ENCODE data around the gene TANK. TPM values are rescaled to one million over a fixed set of nuclear protein-coding genes. Genes with fewer than 3 reads are reported as not detected.
"Not testable (repeated sequence)": the region's sequence is repeated elsewhere in the genome, so short reads cannot be mapped to it uniquely, and the experiment has no call there.

The TANK gene
- total and polyA plus RNA-seq, 2 donors: 50.4 to 57.7 TPM

DNA sequence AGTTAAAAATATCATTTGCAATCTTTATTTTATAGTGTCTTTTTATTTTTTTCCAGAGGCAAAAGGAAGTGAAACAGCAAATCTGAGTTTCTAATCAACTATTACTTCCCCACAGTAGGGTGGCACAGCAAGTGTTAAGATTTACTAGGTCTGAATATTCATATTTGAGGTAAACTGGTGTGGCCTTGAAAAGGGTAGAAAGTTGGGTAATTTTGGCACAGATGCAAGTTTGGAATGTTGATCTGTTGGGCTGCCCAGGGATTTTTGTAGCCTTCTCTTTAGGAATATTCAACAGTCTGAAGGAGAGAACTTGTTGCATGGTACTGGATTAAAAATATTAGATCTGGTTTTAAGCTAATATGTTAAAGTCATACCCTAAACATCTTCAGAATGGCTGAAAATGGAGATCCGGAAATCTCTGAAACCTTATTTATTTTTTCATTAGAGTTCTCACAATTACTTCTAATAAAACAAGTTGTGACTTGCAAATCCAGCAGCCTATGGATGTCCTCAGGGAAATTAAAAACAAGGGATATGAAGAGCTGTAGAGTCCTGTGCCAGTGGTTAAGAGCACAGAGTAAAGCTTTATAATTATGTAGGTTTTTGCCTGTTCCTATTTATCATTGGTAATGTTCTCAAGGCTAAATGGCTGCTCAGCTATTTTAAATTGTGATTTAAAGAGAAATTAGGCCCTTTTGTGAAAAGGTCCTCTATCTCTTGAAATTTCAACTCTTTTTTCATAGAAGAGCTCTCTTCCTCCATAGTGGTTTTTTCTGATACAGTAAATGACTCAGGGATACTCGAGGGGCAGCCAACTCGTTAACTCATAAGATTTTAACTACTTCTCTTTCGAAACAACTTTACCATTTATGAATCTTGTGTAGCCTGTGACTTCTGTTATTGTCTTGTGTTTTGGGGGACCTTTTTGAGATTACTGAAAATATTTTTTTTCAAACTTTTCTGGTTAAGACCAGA lies 11.0 kb downstream of the TANK start:
- no peak for DNase-seq (ENCODE audit: low read depth in 6 of 9, low spot score in 9 of 9)
- Histone ChIP-seq H3K27me3 (ENCODE audit: control insufficient read depth in 2 of 2, insufficient read depth in 1 of 2, low read length in 1 of 2) (no peaks in the 10 kb centered on the region), H3K36me3 (ENCODE audit: control insufficient read depth in 2 of 2, insufficient read depth in 2 of 2, low read length in 1 of 2) (peaks cover 0 to 12% of the 10 kb centered on the region in 2 donors), H3K27ac (ENCODE audit: low read depth in 1 of 2, low read length in 1 of 2) (no peak overlapping the region), H3K4me1 (ENCODE audit: control insufficient read depth in 2 of 2, insufficient read depth in 2 of 2, low read length in 2 of 2) (no peaks in the 10 kb centered on the region), H3K4me3 (ENCODE audit: low read length in 2 of 2) (no peak overlapping the region), H3K9me3 (ENCODE audit: control insufficient read depth in 2 of 2, insufficient read depth in 1 of 2, low read length in 1 of 2) (no peaks in the 10 kb centered on the region)
- WGBS: 87% methylated on average over 4 of the region's 4 CpGs

DNA sequence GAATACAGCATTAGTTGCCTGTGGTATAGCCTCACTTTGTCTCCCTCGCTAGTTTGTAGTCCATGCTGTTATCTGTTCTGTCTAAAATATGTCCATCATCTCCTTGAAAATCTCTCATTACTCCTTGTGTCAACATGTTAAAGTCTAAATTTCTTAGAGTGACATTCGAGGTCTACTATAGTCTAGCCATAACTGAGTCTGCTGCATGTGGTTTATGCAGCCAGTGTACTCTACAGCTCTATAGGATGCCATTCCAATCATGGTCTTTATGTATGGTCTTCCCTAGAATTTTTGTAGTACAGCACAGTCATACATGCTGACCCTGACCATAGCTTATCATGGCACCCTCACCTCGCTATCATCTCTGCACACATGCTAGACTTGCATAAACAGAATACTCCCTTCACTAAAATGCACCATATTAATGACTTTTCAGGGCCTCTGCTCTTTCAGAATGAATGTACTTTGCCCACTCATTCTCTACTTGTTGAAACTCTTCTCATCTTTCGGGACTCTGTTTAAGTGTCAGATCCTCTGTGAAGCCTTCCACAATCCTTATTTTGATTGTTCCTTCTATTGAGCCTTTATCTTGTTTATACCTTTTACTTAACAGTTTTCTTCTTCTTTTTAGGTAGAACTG lies 12.8 kb downstream of the TANK start:
- Histone ChIP-seq H3K36me3 (ENCODE audit: control insufficient read depth in 2 of 2, insufficient read depth in 2 of 2, low read length in 1 of 2) (peaks cover 0 to 7% of the 10 kb centered on the region in 2 donors), H3K4me1 (ENCODE audit: control insufficient read depth in 2 of 2, insufficient read depth in 2 of 2, low read length in 2 of 2) (no peaks in the 10 kb centered on the region)

DNA sequence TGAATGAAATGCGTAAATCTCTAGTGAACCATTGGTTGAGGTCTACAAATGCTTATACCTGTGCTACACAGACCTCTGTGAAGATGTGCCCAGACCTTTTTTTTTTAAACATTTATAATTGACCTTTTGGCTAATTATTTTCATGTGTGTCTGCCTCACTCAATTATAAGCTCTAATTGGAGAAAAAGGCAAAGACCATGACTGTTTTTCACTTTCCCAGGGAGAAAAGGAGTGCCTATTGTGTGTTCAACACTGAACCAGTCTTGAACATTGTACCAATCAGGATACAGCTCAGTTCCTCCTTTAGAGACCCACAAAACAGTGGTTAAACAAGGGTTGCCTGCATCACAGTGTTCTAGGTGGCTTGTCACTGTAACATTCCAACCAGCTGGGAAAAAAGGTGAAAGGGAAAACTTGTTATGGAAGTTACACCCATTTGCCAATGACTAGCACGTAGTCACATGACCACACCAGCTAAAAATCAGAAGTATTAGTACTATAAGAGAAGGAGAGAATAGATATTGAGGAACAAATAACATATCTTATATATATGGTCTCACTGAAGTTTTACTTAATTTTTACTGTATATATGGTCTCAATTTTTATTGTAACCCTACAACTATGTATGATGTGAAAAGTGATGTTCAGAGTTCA lies 13.4 kb downstream of the TANK start:
- Histone ChIP-seq H3K36me3 (ENCODE audit: control insufficient read depth in 2 of 2, insufficient read depth in 2 of 2, low read length in 1 of 2) (peaks cover 0 to 7% of the 10 kb centered on the region in 2 donors), H3K9me3 (ENCODE audit: control insufficient read depth in 2 of 2, insufficient read depth in 1 of 2, low read length in 1 of 2) (no peaks in the 10 kb centered on the region), H3K4me3 (ENCODE audit: low read length in 2 of 2) (no peak overlapping the region), H3K4me1 (ENCODE audit: control insufficient read depth in 2 of 2, insufficient read depth in 2 of 2, low read length in 2 of 2) (no peaks in the 10 kb centered on the region), H3K27ac (ENCODE audit: low read depth in 1 of 2, low read length in 1 of 2) (no peak overlapping the region), H3K27me3 (ENCODE audit: control insufficient read depth in 2 of 2, insufficient read depth in 1 of 2, low read length in 1 of 2) (no peaks in the 10 kb centered on the region)
- over 99% methylated on average over 2 of the region's 2 CpGs for WGBS
- DNase-seq (ENCODE audit: low read depth in 6 of 9, low spot score in 9 of 9): no peak

More for the DNA sequence above, 12.8 kb downstream of the TANK start:
- no peak for DNase-seq (ENCODE audit: low read depth in 6 of 9, low spot score in 9 of 9)
- WGBS: 96% methylated on average over 4 of the region's 4 CpGs
- Histone ChIP-seq H3K27ac (ENCODE audit: low read depth in 1 of 2, low read length in 1 of 2) (no peak overlapping the region), H3K4me3 (ENCODE audit: low read length in 2 of 2) (no peak overlapping the region), H3K27me3 (ENCODE audit: control insufficient read depth in 2 of 2, insufficient read depth in 1 of 2, low read length in 1 of 2) (no peaks in the 10 kb centered on the region), H3K9me3 (ENCODE audit: control insufficient read depth in 2 of 2, insufficient read depth in 1 of 2, low read length in 1 of 2) (no peaks in the 10 kb centered on the region)

GRCh38 chr2:161177969-161178368 lies 17.7 kb downstream of the TANK start:
- H3K27ac ChIP-seq (ENCODE audit: low read depth in 1 of 2, low read length in 1 of 2): no peak overlapping the region
- H3K9me3 ChIP-seq (ENCODE audit: control insufficient read depth in 2 of 2, insufficient read depth in 1 of 2, low read length in 1 of 2): no peaks in the 10 kb centered on the region
- no peak overlapping the region for H3K4me3 ChIP-seq (ENCODE audit: low read length in 2 of 2)
- no peaks in the 10 kb centered on the region for H3K27me3 ChIP-seq (ENCODE audit: control insufficient read depth in 2 of 2, insufficient read depth in 1 of 2, low read length in 1 of 2)
- peaks cover 18 to 35% of the 10 kb centered on the region in 2 donors for H3K36me3 ChIP-seq (ENCODE audit: control insufficient read depth in 2 of 2, insufficient read depth in 2 of 2, low read length in 1 of 2)
- no peak for DNase-seq (ENCODE audit: low read depth in 6 of 9, low spot score in 9 of 9)
- no peaks in the 10 kb centered on the region for H3K4me1 ChIP-seq (ENCODE audit: control insufficient read depth in 2 of 2, insufficient read depth in 2 of 2, low read length in 2 of 2)
- WGBS: 59% methylated on average over 1 of the region's 1 CpG

GRCh38 chr2:161178756-161179155 lies 18.5 kb downstream of the TANK start:
- no peaks in the 10 kb centered on the region for H3K27me3 ChIP-seq (ENCODE audit: control insufficient read depth in 2 of 2, insufficient read depth in 1 of 2, low read length in 1 of 2)
- DNase-seq (ENCODE audit: low read depth in 6 of 9, low spot score in 9 of 9): no peak
- no peaks in the 10 kb centered on the region for H3K4me1 ChIP-seq (ENCODE audit: control insufficient read depth in 2 of 2, insufficient read depth in 2 of 2, low read length in 2 of 2)
- H3K27ac ChIP-seq (ENCODE audit: low read depth in 1 of 2, low read length in 1 of 2): no peak overlapping the region
- H3K4me3 ChIP-seq (ENCODE audit: low read length in 2 of 2): no peak overlapping the region
- H3K9me3 ChIP-seq (ENCODE audit: control insufficient read depth in 2 of 2, insufficient read depth in 1 of 2, low read length in 1 of 2): no peaks in the 10 kb centered on the region
- H3K36me3 ChIP-seq (ENCODE audit: control insufficient read depth in 2 of 2, insufficient read depth in 2 of 2, low read length in 1 of 2): peaks cover 18 to 36% of the 10 kb centered on the region in 2 donors
- WGBS: 94% methylated on average over 4 of the region's 4 CpGs

- H3K4me3 ChIP-seq (ENCODE audit: low read length in 2 of 2): no peak overlapping the region
Observed at GRCh38 chr2:161190050-161190449, 29.8 kb downstream of the TANK start.

GRCh38 chr2:161195602-161196001 lies 35.4 kb downstream of the TANK start:
- H3K27me3 ChIP-seq (ENCODE audit: control insufficient read depth in 2 of 2, insufficient read depth in 1 of 2, low read length in 1 of 2); H3K4me3 ChIP-seq (ENCODE audit: low read length in 2 of 2); DNase-seq (ENCODE audit: low read depth in 6 of 9, low spot score in 9 of 9); H3K4me1 ChIP-seq (ENCODE audit: control insufficient read depth in 2 of 2, insufficient read depth in 2 of 2, low read length in 2 of 2); H3K27ac ChIP-seq (ENCODE audit: low read depth in 1 of 2, low read length in 1 of 2); H3K9me3 ChIP-seq (ENCODE audit: control insufficient read depth in 2 of 2, insufficient read depth in 1 of 2, low read length in 1 of 2): not testable (repeated sequence)
- peaks cover 3 to 24% of the 10 kb centered on the region in 2 donors for H3K36me3 ChIP-seq (ENCODE audit: control insufficient read depth in 2 of 2, insufficient read depth in 2 of 2, low read length in 1 of 2)
- WGBS: 98% methylated on average over 4 of the region's 4 CpGs

More at GRCh38 chr2:161190050-161190449, 29.8 kb downstream of the TANK start:
- no peaks in the 10 kb centered on the region for H3K4me1 ChIP-seq (ENCODE audit: control insufficient read depth in 2 of 2, insufficient read depth in 2 of 2, low read length in 2 of 2)
- no peaks in the 10 kb centered on the region for H3K27me3 ChIP-seq (ENCODE audit: control insufficient read depth in 2 of 2, insufficient read depth in 1 of 2, low read length in 1 of 2)
- H3K36me3 ChIP-seq (ENCODE audit: control insufficient read depth in 2 of 2, insufficient read depth in 2 of 2, low read length in 1 of 2): peaks cover 3 to 15% of the 10 kb centered on the region in 2 donors
- DNase-seq (ENCODE audit: low read depth in 6 of 9, low spot score in 9 of 9): no peak
- no peak overlapping the region for H3K27ac ChIP-seq (ENCODE audit: low read depth in 1 of 2, low read length in 1 of 2)
- no peaks in the 10 kb centered on the region for H3K9me3 ChIP-seq (ENCODE audit: control insufficient read depth in 2 of 2, insufficient read depth in 1 of 2, low read length in 1 of 2)

DNA sequence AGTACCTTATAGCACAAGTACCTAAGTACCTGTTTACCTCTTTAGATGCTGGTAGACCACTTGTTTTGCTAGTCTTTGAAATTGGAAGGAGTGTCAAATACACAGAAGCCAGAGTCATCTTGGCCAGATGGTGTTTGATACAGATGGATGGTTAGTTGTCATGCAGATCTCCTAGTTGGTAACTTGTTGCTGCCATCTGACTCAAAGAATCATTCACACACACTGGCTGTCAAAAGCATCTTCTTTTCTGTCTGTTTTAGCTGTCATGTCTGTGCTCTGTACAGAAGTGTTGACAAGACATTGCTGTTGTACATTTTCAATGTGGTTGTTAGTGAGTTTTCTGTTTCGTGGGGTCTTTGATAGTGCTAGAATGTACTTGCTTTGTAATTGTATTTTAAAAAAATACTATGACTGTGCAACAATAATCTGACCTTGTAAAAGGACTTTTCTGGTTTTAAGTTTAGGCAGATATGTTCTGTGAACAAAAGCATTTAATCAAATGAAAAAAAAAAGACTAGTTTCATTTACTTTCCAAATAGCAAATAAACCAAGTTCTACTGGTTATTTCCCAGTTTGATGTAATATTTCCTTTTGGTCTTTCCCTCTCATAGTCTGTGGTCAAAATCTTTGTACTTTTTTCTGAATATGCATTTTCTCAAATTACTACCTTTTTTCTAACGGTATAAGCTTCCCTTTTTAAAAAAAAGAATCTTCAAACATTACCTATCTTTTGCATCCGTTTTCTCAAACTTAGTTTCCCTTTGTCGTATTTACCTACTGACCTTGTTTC lies 39.9 kb downstream of the TANK start:
- Histone ChIP-seq H3K4me1 (ENCODE audit: control insufficient read depth in 2 of 2, insufficient read depth in 2 of 2, low read length in 2 of 2) (no peaks in the 10 kb centered on the region), H3K4me3 (ENCODE audit: low read length in 2 of 2) (no peak overlapping the region), H3K36me3 (ENCODE audit: control insufficient read depth in 2 of 2, insufficient read depth in 2 of 2, low read length in 1 of 2) (peaks cover 7 to 26% of the 10 kb centered on the region in 2 donors), H3K27ac (ENCODE audit: low read depth in 1 of 2, low read length in 1 of 2) (no peak overlapping the region), H3K9me3 (ENCODE audit: control insufficient read depth in 2 of 2, insufficient read depth in 1 of 2, low read length in 1 of 2) (no peaks in the 10 kb centered on the region), H3K27me3 (ENCODE audit: control insufficient read depth in 2 of 2, insufficient read depth in 1 of 2, low read length in 1 of 2) (no peaks in the 10 kb centered on the region)
- DNase-seq (ENCODE audit: low read depth in 6 of 9, low spot score in 9 of 9): no peak
- WGBS: 93% methylated on average over 4 of the region's 4 CpGs
